Endodermal cell (in vitro differentiated cells): Measurements from ENCODE around the gene OGDHL. TPM values are rescaled to one million over a fixed set of nuclear protein-coding genes. Genes with fewer than 3 reads are reported as not detected.
A peak's percentile ranks its signal among the peaks of the same experiment; 100 is the strongest.

ENCODE experiments used
- DNase-seq: peaks from one replicate; pipeline ENCODE4 v3.0.0-alpha.2; 2017
- H3K27ac ChIP-seq: 2 replicates; pipeline ENCODE4 v1.5.1; 2013; ENCODE audit warnings: mild to moderate bottlenecking, low read depth, low read length, moderate library complexity
- H3K27me3 ChIP-seq: 2 replicates; pipeline ENCODE4 v1.6.1; 2013; ENCODE audit warnings: mild to moderate bottlenecking, low read length, moderate library complexity; ENCODE audit not compliant: insufficient read depth, control insufficient read depth, poor library complexity, severe bottlenecking
- H3K36me3 ChIP-seq: 2 replicates; pipeline ENCODE4 v1.7.0; 2013; ENCODE audit warnings: mild to moderate bottlenecking, low read length, moderate library complexity; ENCODE audit not compliant: control insufficient read depth, insufficient read depth
- H3K4me1 ChIP-seq: one replicate; pipeline ENCODE4 v1.7.0; 2013; ENCODE audit warnings: low read length; ENCODE audit not compliant: control insufficient read depth, insufficient read depth
- H3K4me3 ChIP-seq: 2 replicates; pipeline ENCODE4 v1.5.1; 2013; ENCODE audit warnings: mild to moderate bottlenecking, low read length, moderate library complexity
- H3K9ac ChIP-seq: 2 replicates; pipeline ENCODE4 v1.6.1; 2013; ENCODE audit warnings: mild to moderate bottlenecking, low read length, moderate library complexity; ENCODE audit not compliant: poor library complexity, severe bottlenecking; ENCODE audit errors: extremely low read depth
- H3K9me3 ChIP-seq: 2 replicates; pipeline ENCODE4 v1.6.1; 2013; ENCODE audit warnings: mild to moderate bottlenecking, low read length, moderate library complexity; ENCODE audit not compliant: control insufficient read depth
- H3K27ac Mint-ChIP-seq: 2 replicates; pipeline ENCODE4 v1.8.0; 2020; ENCODE audit warnings: mixed read lengths
- H3K27me3 Mint-ChIP-seq: 2 replicates; pipeline ENCODE4 v1.8.0; 2021; ENCODE audit warnings: mild to moderate bottlenecking, mixed read lengths; ENCODE audit not compliant: insufficient read depth
- H3K36me3 Mint-ChIP-seq: 2 replicates; pipeline ENCODE4 v1.8.0; 2020; ENCODE audit warnings: low read depth, mixed read lengths
- H3K4me1 Mint-ChIP-seq: 2 replicates; pipeline ENCODE4 v1.8.0; 2020; ENCODE audit warnings: mixed read lengths
- H3K4me3 Mint-ChIP-seq: 2 replicates; pipeline ENCODE4 v1.8.0; 2020; ENCODE audit warnings: mild to moderate bottlenecking, moderate library complexity, mixed read lengths
- H3K9me3 Mint-ChIP-seq: 2 replicates; pipeline ENCODE4 v1.8.0; 2020; ENCODE audit warnings: mild to moderate bottlenecking, mixed read lengths
- WGBS, 2 experiments: methylation state at CpG; one replicate each; pipeline versions ENCODE4 v1.1.5 to v1.1.7; 2013; ENCODE audit warnings: missing lambda C conversion rate in 2 of 2, mixed read lengths in 1 of 2; ENCODE audit not compliant: insufficient coverage in 1 of 2, insufficient read length in 1 of 2; 5-methylcytosine and 5-hydroxymethylcytosine counted together
- total RNA-seq, 2 donors: library from RNA; stranded (reverse); fragmentation: NEBNext Ultra II Directional in 1 of 2; extraction: Animal tissue kit (Norgen Biotek cat#: 25700) in 1 of 2; gene quantifications; 2 replicates in 1 of 2; 3 replicates in 1 of 2; pipeline ENCODE4 v1.2.1, GENCODE V29; 2021
- TF ChIP-seq, protein P1 (sequence below): fragments of 200-600 bp; sonication (generic); conservative IDR thresholded peaks from 2 replicates; pipeline ENCODE4 v1.5.0; 2021; ENCODE audit warnings: antibody characterized with exemption, mild to moderate bottlenecking

OGDHL gene
- total RNA-seq, 2 donors from 2014 or later = 13.0 to 14.6 TPM

DNA sequence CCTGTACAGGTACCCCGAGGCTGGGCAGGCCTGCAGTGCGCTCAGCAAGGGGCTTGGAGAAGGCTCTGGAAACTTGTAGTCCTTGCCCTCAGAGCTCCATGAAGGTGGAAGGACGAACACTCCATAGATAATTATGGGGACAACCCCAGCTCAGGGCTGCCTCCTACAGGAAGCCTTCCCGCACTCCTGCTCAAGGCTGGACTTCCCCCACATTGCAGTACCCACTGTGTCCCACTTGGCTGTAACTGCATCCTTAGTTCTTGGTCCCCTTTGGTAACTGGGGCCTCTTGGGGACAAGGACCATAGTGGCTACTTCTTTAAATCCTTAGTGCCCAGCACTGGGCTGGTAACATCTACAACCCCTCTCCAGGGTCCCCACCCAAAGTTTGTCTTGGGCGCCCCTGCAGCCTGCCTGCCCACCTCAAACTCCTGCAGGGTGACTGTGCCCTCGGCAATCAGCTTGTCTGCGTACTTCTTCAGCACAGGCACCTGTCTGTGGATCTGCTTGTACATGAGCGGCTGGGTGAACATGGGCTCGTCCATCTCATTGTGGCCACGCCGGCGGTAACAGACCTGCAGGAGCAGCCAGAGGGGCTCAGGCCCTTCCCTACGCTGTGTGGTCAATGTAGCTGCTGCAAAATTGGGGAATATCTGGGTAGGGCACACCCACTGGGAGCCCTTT is 17.1 kb downstream of the OGDHL start:
- Mint-ChIP-seq H3K36me3 (peaks cover 9% of the 10 kb centered on the region), H3K27me3 (no peaks in the 10 kb centered on the region), H3K9me3 (no peaks in the 10 kb centered on the region), H3K27ac (no peak overlapping the region), H3K4me1 (no peaks in the 10 kb centered on the region), H3K4me3 (no peak overlapping the region)
- no peaks in the 10 kb centered on the region for H3K27me3 ChIP-seq
- no peaks in the 10 kb centered on the region for H3K9me3 ChIP-seq
- DNase-seq = peak; percentile 76
- H3K4me3 ChIP-seq = no peak overlapping the region
- TF ChIP-seq, protein P1, sequence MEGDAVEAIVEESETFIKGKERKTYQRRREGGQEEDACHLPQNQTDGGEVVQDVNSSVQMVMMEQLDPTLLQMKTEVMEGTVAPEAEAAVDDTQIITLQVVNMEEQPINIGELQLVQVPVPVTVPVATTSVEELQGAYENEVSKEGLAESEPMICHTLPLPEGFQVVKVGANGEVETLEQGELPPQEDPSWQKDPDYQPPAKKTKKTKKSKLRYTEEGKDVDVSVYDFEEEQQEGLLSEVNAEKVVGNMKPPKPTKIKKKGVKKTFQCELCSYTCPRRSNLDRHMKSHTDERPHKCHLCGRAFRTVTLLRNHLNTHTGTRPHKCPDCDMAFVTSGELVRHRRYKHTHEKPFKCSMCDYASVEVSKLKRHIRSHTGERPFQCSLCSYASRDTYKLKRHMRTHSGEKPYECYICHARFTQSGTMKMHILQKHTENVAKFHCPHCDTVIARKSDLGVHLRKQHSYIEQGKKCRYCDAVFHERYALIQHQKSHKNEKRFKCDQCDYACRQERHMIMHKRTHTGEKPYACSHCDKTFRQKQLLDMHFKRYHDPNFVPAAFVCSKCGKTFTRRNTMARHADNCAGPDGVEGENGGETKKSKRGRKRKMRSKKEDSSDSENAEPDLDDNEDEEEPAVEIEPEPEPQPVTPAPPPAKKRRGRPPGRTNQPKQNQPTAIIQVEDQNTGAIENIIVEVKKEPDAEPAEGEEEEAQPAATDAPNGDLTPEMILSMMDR = peak; percentile 63
- no peaks in the 10 kb centered on the region for H3K4me1 ChIP-seq
- no peaks in the 10 kb centered on the region for H3K36me3 ChIP-seq
- H3K9ac ChIP-seq = no peak overlapping the region
- no peak overlapping the region for H3K27ac ChIP-seq
- WGBS, 2 experiments = 87 to 93% methylated on average over 10 to 13 of the region's 13 CpGs

DNA sequence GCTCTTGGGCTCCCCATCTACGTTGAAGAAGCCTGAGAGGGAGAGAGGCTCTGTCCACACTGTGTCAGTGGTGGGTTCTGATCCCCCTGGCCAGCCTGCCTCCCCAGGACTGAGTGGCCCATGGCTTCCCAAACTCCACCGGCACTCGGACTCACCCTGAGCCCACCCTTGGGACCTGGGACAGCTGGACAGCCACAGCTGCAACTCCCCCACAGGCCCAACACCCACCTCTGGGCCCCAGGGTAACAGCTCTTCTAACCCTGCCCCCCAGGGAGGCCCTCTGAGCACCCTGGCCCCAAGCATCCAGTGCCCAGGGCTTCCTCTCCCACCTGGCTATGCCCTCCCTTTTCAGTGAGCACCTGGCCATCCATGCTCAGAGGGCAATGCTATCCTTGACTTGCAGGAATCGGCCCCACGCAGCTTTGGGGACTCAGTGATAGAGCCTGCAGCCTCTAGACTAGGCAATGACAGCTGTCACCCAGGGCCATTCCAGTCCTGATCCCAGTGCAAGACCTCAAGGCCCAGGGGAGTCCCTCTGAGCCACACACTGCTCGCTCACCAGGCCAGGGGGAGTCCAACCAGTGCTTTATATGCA is 17.9 kb downstream of the OGDHL start:
- Mint-ChIP-seq H3K36me3 (peaks cover 9% of the 10 kb centered on the region), H3K27me3 (no peaks in the 10 kb centered on the region), H3K4me1 (no peaks in the 10 kb centered on the region), H3K4me3 (no peak overlapping the region), H3K9me3 (no peaks in the 10 kb centered on the region), H3K27ac (no peak overlapping the region)
- no peak overlapping the region for H3K4me3 ChIP-seq
- H3K27ac ChIP-seq = no peak overlapping the region
- TF ChIP-seq, protein P1 = no peak
- H3K9ac ChIP-seq = no peak overlapping the region
- H3K9me3 ChIP-seq = no peaks in the 10 kb centered on the region
- 88 to 96% methylated on average over 6 of the region's 6 CpGs for WGBS, 2 experiments
- no peak for DNase-seq
- no peaks in the 10 kb centered on the region for H3K27me3 ChIP-seq
- no peaks in the 10 kb centered on the region for H3K36me3 ChIP-seq
- no peaks in the 10 kb centered on the region for H3K4me1 ChIP-seq

DNA sequence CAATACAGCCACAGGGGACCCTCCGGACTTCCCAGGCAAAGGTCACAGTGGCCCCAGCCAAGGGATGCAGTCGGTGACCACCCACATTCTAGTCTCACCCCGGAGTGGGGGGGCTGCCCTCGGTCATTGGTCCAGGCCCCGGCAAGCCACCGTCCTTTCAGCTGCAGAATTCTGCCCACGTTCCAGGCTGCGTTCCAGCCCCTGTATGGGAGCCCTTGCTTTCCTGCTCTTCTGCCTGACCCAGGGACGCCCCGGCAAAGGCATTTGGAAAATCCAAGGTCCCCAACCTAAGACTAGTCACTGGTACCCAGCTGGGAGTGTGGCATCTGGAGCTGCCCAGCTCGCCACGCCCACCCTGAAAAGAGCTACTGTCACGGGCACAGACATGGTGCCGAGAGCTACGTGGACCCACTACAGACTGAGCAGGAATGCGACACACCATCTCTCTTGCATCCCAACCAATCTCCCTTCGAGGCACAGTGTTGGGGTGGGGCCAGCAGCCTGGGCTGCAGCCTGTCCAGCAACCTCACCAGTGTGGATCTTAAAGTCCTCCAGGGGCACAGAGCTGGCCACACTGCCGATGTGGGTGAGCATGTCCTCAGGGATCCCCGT is 18.6 kb downstream of the OGDHL start:
- no peaks in the 10 kb centered on the region for H3K9me3 Mint-ChIP-seq
- no peaks in the 10 kb centered on the region for H3K27me3 Mint-ChIP-seq
- no peak overlapping the region for H3K27ac ChIP-seq
- H3K36me3 ChIP-seq = no peaks in the 10 kb centered on the region
- no peaks in the 10 kb centered on the region for H3K4me1 Mint-ChIP-seq
- H3K9me3 ChIP-seq = no peaks in the 10 kb centered on the region
- no peak for DNase-seq
- H3K4me3 Mint-ChIP-seq = no peak overlapping the region
- TF ChIP-seq, protein P1 = no peak
- H3K9ac ChIP-seq = no peak overlapping the region
- H3K4me3 ChIP-seq = no peak overlapping the region
- H3K36me3 Mint-ChIP-seq = peaks cover 9% of the 10 kb centered on the region
- H3K4me1 ChIP-seq = no peaks in the 10 kb centered on the region
- H3K27ac Mint-ChIP-seq = no peak overlapping the region
- WGBS, 2 experiments = 93% methylated on average over 12 to 19 of the region's 19 CpGs
- H3K27me3 ChIP-seq = no peaks in the 10 kb centered on the region
